Stomach (tissue), 9 donors: ENCODE data around the gene PTP4A1. TPM values are rescaled to one million over a fixed set of nuclear protein-coding genes. Genes with fewer than 3 reads are reported as not detected.

Experiments
- DNase-seq, 2 donors: peaks; one replicate each; pipeline versions ENCODE4 v3.0.0 to v3.0.0-alpha.2; 2013 to 2019
- H3K27ac ChIP-seq, 5 donors: fragments of 200-600 bp in 4 of 5; sonication (generic) in 4 of 5; one replicate each; pipeline ENCODE4 v1.5.1; 2013 to 2019; ENCODE audit warnings: mild to moderate bottlenecking in 1 of 5, moderate library complexity in 1 of 5
- H3K27me3 ChIP-seq, 3 donors: fragments of 200-600 bp; sonication (generic); one replicate each; pipeline ENCODE4 v1.5.1; 2017 to 2019; ENCODE audit warnings: mixed run types in 1 of 3
- H3K36me3 ChIP-seq, 4 donors: fragments of 200-600 bp; sonication (generic); 1 replicate in 3 of 4; 2 replicates in 1 of 4; pipeline ENCODE4 v1.5.1; 2016 to 2019
- H3K4me1 ChIP-seq, 4 donors: fragments of 200-600 bp; sonication (generic); one replicate each; pipeline ENCODE4 v1.5.1; 2016 to 2019
- H3K4me3 ChIP-seq, 4 donors: fragments of 200-600 bp; sonication (generic) in 3 of 4; one replicate each; pipeline ENCODE4 v1.5.1; 2016 to 2019; ENCODE audit warnings: mild to moderate bottlenecking in 1 of 4
- H3K9me3 ChIP-seq, 4 donors: fragments of 200-600 bp; sonication (generic); one replicate each; pipeline ENCODE4 v1.5.1; 2016 to 2019
- EP300 ChIP-seq: sonication (generic); formaldehyde crosslinking; IDR thresholded peaks from one replicate; pipeline ENCODE4 v1.6.1; 2017; ENCODE audit warnings: antibody characterized with exemption
- POLR2A ChIP-seq, 4 donors: fragments of 450-650 bp; IDR thresholded peaks; one replicate each; pipeline ENCODE4 v1.6.1; 2016; ENCODE audit warnings: antibody characterized with exemption in 4 of 4, control low read depth in 2 of 4, mild to moderate bottlenecking in 1 of 4, moderate library complexity in 1 of 4
- POLR2AphosphoS5 ChIP-seq, 3 donors: sonication (generic); formaldehyde crosslinking; IDR thresholded peaks; one replicate each; pipeline ENCODE4 v1.6.1; 2016; ENCODE audit warnings: antibody characterized with exemption in 3 of 3
- WGBS, 5 donors: extraction: QIAGEN DNeasy Blood & Tissue Kit in 3 of 5; methylation state at CpG; one replicate each; pipeline versions ENCODE4 v1.1.5 to v1.1.7; 2013 to 2018; 5-methylcytosine and 5-hydroxymethylcytosine counted together
- intact Hi-C: fragments of 100-400 bp; cut with DNase I; formaldehyde crosslinking; loops from one replicate; pipeline ENCODE4 v1.15.1; 2023; ENCODE audit warnings: low total_unique reads
- polyA plus RNA-seq, 3 donors: library from polyadenylated mRNA; stranded (reverse); fragments of 200-250 nt; gene quantifications; one replicate each; pipeline ENCODE4 v1.2.3, GENCODE V29; 2013
- total RNA-seq, 5 donors: library from RNA; depleted of rRNA; stranded (reverse); fragments of >200 nt; gene quantifications; one replicate each; pipeline versions ENCODE4 v1.1.0 to v1.2.3, GENCODE V29; 2014 to 2016
- TF ChIP-seq, protein P1 (sequence below), 7 experiments: fragments of 450-650 bp in 4 of 7; fragments of 200-600 bp in 3 of 7; sonication (generic) in 3 of 7; IDR thresholded peaks; one replicate each; pipeline ENCODE4 v1.5.1; 2016 to 2019; ENCODE audit warnings: antibody characterized with exemption in 7 of 7, control low read depth in 2 of 7, mild to moderate bottlenecking in 1 of 7
- donor health status: healthy with polysubstance abuse.
- donor health status: Bipolar disorder and iron deficiency.
- donor health status: healthy.

PTP4A1 gene
- total and polyA plus RNA-seq, 8 donors: 10.0 to 140 (median 37.2) TPM

GRCh38 chr6:63538550-63538949 lies 33.7 kb upstream of the PTP4A1 start:
- TF ChIP-seq, protein P1, sequence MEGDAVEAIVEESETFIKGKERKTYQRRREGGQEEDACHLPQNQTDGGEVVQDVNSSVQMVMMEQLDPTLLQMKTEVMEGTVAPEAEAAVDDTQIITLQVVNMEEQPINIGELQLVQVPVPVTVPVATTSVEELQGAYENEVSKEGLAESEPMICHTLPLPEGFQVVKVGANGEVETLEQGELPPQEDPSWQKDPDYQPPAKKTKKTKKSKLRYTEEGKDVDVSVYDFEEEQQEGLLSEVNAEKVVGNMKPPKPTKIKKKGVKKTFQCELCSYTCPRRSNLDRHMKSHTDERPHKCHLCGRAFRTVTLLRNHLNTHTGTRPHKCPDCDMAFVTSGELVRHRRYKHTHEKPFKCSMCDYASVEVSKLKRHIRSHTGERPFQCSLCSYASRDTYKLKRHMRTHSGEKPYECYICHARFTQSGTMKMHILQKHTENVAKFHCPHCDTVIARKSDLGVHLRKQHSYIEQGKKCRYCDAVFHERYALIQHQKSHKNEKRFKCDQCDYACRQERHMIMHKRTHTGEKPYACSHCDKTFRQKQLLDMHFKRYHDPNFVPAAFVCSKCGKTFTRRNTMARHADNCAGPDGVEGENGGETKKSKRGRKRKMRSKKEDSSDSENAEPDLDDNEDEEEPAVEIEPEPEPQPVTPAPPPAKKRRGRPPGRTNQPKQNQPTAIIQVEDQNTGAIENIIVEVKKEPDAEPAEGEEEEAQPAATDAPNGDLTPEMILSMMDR (IDR thresholded peaks at IDR 0.05): no peak
- TF ChIP-seq EP300: no peak
- no peak for TF ChIP-seq POLR2AphosphoS5 (IDR thresholded peaks at IDR 0.05)
- TF ChIP-seq POLR2A (IDR thresholded peaks at IDR 0.05): no peak
- Histone ChIP-seq H3K36me3 (no peaks in the 10 kb centered on the region), H3K4me1 (no peaks in the 10 kb centered on the region), H3K27ac (no peak overlapping the region), H3K9me3 (no peaks in the 10 kb centered on the region), H3K27me3 (no peaks in the 10 kb centered on the region), H3K4me3 (no peak overlapping the region)
- no peak for DNase-seq
- 71 to 84% (median 73%) methylated on average over 1 of the region's 1 CpG for WGBS, 5 donors
- intact Hi-C loops: no loop called here

GRCh38 chr6:63543001-63543400 lies 29.3 kb upstream of the PTP4A1 start:
- 77 to 88% (median 80%) methylated on average over 1 of the region's 1 CpG for WGBS, 5 donors
- Histone ChIP-seq H3K4me3 (no peak overlapping the region), H3K27me3 (no peaks in the 10 kb centered on the region), H3K9me3 (no peaks in the 10 kb centered on the region), H3K36me3 (no peaks in the 10 kb centered on the region), H3K4me1 (no peaks in the 10 kb centered on the region), H3K27ac (no peak overlapping the region)
- no peak for DNase-seq
- intact Hi-C loops: no loop called here
- TF ChIP-seq POLR2A (IDR thresholded peaks at IDR 0.05) (no peak), POLR2AphosphoS5 (IDR thresholded peaks at IDR 0.05) (no peak), EP300 (no peak)
- TF ChIP-seq, protein P1 (IDR thresholded peaks at IDR 0.05): no peak

DNA sequence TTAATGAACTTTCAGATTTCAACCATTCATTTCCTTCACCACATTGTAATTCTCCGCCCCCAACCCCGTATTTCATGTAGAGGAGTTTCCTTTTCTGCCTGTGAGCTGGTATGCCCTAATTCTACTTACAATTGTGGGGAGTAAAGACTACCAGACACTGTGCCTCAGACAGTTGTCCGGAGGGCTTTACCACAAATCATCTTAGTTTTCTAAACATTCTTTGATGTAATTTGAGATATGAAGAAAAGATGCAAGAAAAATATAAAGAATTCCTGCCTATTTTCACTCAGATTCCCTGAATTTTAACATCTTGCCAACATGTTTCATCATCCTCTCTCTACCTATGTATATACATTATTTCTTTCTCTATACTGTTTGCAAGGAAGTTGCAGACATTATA lies 28.3 kb upstream of the PTP4A1 start:
- WGBS, 5 donors: 56 to 69% (median 67%) methylated on average over 3 of the region's 3 CpGs
- DNase-seq: no peak
- intact Hi-C loops: no loop called here
- Histone ChIP-seq H3K9me3 (no peaks in the 10 kb centered on the region), H3K27me3 (no peaks in the 10 kb centered on the region), H3K36me3 (no peaks in the 10 kb centered on the region), H3K4me1 (no peaks in the 10 kb centered on the region), H3K27ac (no peak overlapping the region), H3K4me3 (no peak overlapping the region)
- TF ChIP-seq POLR2A (IDR thresholded peaks at IDR 0.05) (no peak), POLR2AphosphoS5 (IDR thresholded peaks at IDR 0.05) (no peak), EP300 (no peak)
- TF ChIP-seq, protein P1 (IDR thresholded peaks at IDR 0.05): no peak

DNA sequence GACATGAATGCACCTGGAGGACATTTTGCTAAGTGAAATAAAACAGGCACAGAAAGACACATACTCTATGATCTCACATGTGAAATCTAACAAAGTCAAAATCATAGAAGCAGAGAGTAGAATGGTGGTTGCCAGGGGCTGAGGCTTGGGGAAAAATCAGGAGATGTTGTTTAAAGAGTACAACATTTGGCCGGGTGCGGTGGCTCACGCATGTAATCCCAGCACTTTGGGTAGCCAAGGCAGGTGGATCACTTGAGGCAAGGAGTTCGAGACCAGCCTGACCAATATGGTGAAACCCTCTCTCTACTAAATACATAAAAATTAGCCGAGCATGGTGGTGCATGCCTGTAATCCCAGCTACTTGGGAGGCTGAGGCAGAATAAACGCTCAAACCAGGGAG lies 26.0 kb upstream of the PTP4A1 start:
- no peak for TF ChIP-seq EP300
- TF ChIP-seq POLR2AphosphoS5 (IDR thresholded peaks at IDR 0.05): no peak
- TF ChIP-seq, protein P1 (IDR thresholded peaks at IDR 0.05): no peak
- TF ChIP-seq POLR2A (IDR thresholded peaks at IDR 0.05): no peak
- DNase-seq: no peak
- Histone ChIP-seq H3K27me3 (no peaks in the 10 kb centered on the region), H3K4me1 (no peaks in the 10 kb centered on the region), H3K9me3 (no peaks in the 10 kb centered on the region), H3K27ac (no peak overlapping the region), H3K36me3 (no peaks in the 10 kb centered on the region), H3K4me3 (no peak overlapping the region)
- 93 to 96% (median 96%) methylated on average over 6 of the region's 6 CpGs for WGBS, 5 donors
- intact Hi-C loops: no loop called here
